Ascending aorta (tissue), 2 donors: Measurements from ENCODE around the gene LAX1. TPM values are rescaled to one million over a fixed set of nuclear protein-coding genes. Genes with fewer than 3 reads are reported as not detected.

Source experiments
- DNase-seq, 2 donors: peaks; one replicate each; pipeline ENCODE4 v3.0.0-alpha.2; 2019; ENCODE audit warnings: low spot score in 2 of 2
- H3K27ac ChIP-seq, 2 donors: fragments of 200-600 bp; sonication (generic); one replicate each; pipeline ENCODE4 v1.5.1; 2016 to 2017; ENCODE audit warnings: mild to moderate bottlenecking in 1 of 2
- H3K27me3 ChIP-seq: fragments of 200-600 bp; sonication (generic); one replicate; pipeline ENCODE4 v1.5.1; 2017
- H3K36me3 ChIP-seq, 2 donors: fragments of 200-600 bp; sonication (generic); one replicate each; pipeline ENCODE4 v1.5.1; 2016
- H3K4me1 ChIP-seq, 2 donors: fragments of 200-600 bp; sonication (generic); one replicate each; pipeline ENCODE4 v1.5.1; 2016 to 2017; ENCODE audit warnings: mild to moderate bottlenecking in 1 of 2
- H3K4me3 ChIP-seq, 2 donors: fragments of 200-600 bp; sonication (generic); one replicate each; pipeline ENCODE4 v1.5.1; 2016 to 2017; ENCODE audit warnings: mild to moderate bottlenecking in 1 of 2
- H3K9me3 ChIP-seq, 2 donors: fragments of 200-600 bp; sonication (generic); one replicate each; pipeline ENCODE4 v1.5.1; 2016
- intact Hi-C: fragments of 100-400 bp; cut with DNase I; formaldehyde crosslinking; loops from one replicate; pipeline ENCODE4 v1.15.1; 2023
- total RNA-seq: library from RNA; depleted of rRNA; stranded (reverse); fragments of >200 nt; gene quantifications from one replicate; pipeline ENCODE4 v1.1.0, GENCODE V29; 2016
- TF ChIP-seq, protein P1 (sequence below), 3 experiments: fragments of 200-600 bp in 2 of 3; fragments of 450-650 bp in 1 of 3; sonication (generic) in 2 of 3; IDR thresholded peaks; one replicate each; pipeline ENCODE4 v1.5.1; 2016 to 2019; ENCODE audit warnings: antibody characterized with exemption in 3 of 3, mild to moderate bottlenecking in 1 of 3, moderate library complexity in 1 of 3

The LAX1 gene
- total RNA-seq, 1 donor from 2014 or later: not detected

DNA sequence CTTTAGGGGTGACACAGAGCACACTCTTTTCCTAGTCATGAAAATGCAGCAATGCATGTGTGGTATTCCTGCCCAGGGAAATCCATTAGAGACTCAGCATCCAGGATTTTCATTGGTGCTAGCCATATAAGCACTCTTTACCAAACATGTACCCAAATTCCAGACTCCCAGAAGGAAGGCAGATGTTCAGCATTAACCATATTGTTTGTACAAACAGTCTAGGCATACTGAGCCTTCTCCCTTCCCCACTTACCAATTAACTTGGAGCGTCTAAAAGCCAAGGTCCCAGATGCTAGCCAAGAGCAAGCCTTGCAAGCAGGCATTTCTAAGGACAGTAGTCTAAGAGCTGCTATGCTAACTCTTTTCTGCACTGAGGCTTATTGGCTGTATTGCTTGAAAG lies 58.3 kb downstream of the LAX1 start:
- DNase-seq: no peak
- Histone ChIP-seq H3K27me3 (no peaks in the 10 kb centered on the region), H3K4me3 (no peak overlapping the region), H3K4me1 (no peaks in the 10 kb centered on the region), H3K9me3 (no peaks in the 10 kb centered on the region), H3K27ac (no peak overlapping the region), H3K36me3 (peaks cover 51 to 64% of the 10 kb centered on the region in 2 donors)
- TF ChIP-seq, protein P1, sequence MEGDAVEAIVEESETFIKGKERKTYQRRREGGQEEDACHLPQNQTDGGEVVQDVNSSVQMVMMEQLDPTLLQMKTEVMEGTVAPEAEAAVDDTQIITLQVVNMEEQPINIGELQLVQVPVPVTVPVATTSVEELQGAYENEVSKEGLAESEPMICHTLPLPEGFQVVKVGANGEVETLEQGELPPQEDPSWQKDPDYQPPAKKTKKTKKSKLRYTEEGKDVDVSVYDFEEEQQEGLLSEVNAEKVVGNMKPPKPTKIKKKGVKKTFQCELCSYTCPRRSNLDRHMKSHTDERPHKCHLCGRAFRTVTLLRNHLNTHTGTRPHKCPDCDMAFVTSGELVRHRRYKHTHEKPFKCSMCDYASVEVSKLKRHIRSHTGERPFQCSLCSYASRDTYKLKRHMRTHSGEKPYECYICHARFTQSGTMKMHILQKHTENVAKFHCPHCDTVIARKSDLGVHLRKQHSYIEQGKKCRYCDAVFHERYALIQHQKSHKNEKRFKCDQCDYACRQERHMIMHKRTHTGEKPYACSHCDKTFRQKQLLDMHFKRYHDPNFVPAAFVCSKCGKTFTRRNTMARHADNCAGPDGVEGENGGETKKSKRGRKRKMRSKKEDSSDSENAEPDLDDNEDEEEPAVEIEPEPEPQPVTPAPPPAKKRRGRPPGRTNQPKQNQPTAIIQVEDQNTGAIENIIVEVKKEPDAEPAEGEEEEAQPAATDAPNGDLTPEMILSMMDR (IDR thresholded peaks at IDR 0.05): no peak
- intact Hi-C loops: no loop called here

Other genes with a start within 250 kb of the LAX1 start
- 97.1 TPM for gene ATP2B4, start 138.4 kb upstream of the LAX1 start, total RNA-seq
- gene ZBED6, start 30.4 kb downstream of the LAX1 start, total RNA-seq: 1.5 TPM
- gene ZC3H11A, start 30.4 kb downstream of the LAX1 start, total RNA-seq: 44.4 TPM
- 5.1 TPM for gene SNRPE, start 96.4 kb downstream of the LAX1 start, total RNA-seq